Esophagus muscularis mucosa (tissue), 4 donors: ENCODE results near the gene EIF2B4. TPM values are rescaled to one million over a fixed set of nuclear protein-coding genes. Genes with fewer than 3 reads are reported as not detected.

Experiments
- DNase-seq: peaks from one replicate; pipeline ENCODE4 v3.0.0-alpha.2; 2017; ENCODE audit errors: extremely low spot score
- H3K27ac ChIP-seq, 4 donors: fragments of 200-600 bp; sonication (generic); replicated peaks in 1 of 4; 1 replicate in 3 of 4; 2 replicates in 1 of 4; pipeline ENCODE4 v1.5.1; 2016 to 2019; ENCODE audit warnings: mild to moderate bottlenecking in 1 of 4
- H3K27me3 ChIP-seq, 4 donors: fragments of 200-600 bp; sonication (generic); one replicate each; pipeline versions ENCODE4 v1.5.1 to v1.6.0; 2016 to 2019
- H3K36me3 ChIP-seq, 4 donors: fragments of 200-600 bp; sonication (generic); one replicate each; pipeline ENCODE4 v1.5.1; 2016 to 2019
- H3K4me1 ChIP-seq, 4 donors: fragments of 200-600 bp; sonication (generic); one replicate each; pipeline ENCODE4 v1.5.1; 2016 to 2019
- H3K4me3 ChIP-seq, 4 donors: fragments of 200-600 bp; sonication (generic); 1 replicate in 2 of 4; 2 replicates in 2 of 4; pipeline ENCODE4 v1.5.1; 2016 to 2019; ENCODE audit warnings: mild to moderate bottlenecking in 4 of 4, moderate library complexity in 1 of 4
- H3K9me3 ChIP-seq, 4 donors: fragments of 200-600 bp; sonication (generic); 1 replicate in 3 of 4; 2 replicates in 1 of 4; pipeline ENCODE4 v1.5.1; 2016 to 2019
- CTCF ChIP-seq, 3 experiments: fragments of 200-600 bp in 2 of 3; fragments of 450-650 bp in 1 of 3; sonication (generic) in 2 of 3; IDR thresholded peaks; one replicate each; pipeline ENCODE4 v1.5.1; 2017 to 2019; ENCODE audit warnings: antibody characterized with exemption in 3 of 3, mild to moderate bottlenecking in 2 of 3, moderate library complexity in 1 of 3
- EP300 ChIP-seq: sonication (generic); formaldehyde crosslinking; IDR thresholded peaks from one replicate; pipeline ENCODE4 v1.6.1; 2017; ENCODE audit warnings: antibody characterized with exemption
- POLR2A ChIP-seq: fragments of 450-650 bp; IDR thresholded peaks from one replicate; pipeline ENCODE4 v1.6.1; 2017; ENCODE audit warnings: antibody characterized with exemption, moderate library complexity, mild to moderate bottlenecking, low read depth
- POLR2AphosphoS5 ChIP-seq, 2 donors: sonication (generic); formaldehyde crosslinking; IDR thresholded peaks; one replicate each; pipeline ENCODE4 v1.6.1; 2017; ENCODE audit warnings: antibody characterized with exemption in 2 of 2
- WGBS: methylation state at CpG from one replicate; pipeline ENCODE4 v1.1.5; 2018; 5-methylcytosine and 5-hydroxymethylcytosine counted together
- intact Hi-C: fragments of 100-400 bp; cut with DNase I; formaldehyde crosslinking; loops from one replicate; pipeline ENCODE4 v1.15.1; 2023
- total RNA-seq, 4 donors: library from RNA; depleted of rRNA; stranded (reverse); fragments of >200 nt; gene quantifications; one replicate each; pipeline versions ENCODE4 v1.1.0 to v1.2.1, GENCODE V29; 2016

EIF2B4 gene
- total RNA-seq, 4 donors from 2014 or later, result 39.0 to 50.1 (median 44.9) TPM

- DNase-seq, result no peak
- intact Hi-C loops, result no loop called here
- no peak for TF ChIP-seq POLR2A
- no peak for TF ChIP-seq CTCF (IDR thresholded peaks at IDR 0.05)
- TF ChIP-seq POLR2AphosphoS5 (IDR thresholded peaks at IDR 0.05), result no peak
- TF ChIP-seq EP300, result no peak
- no peaks in the 10 kb centered on the region for H3K9me3 ChIP-seq
- no peak overlapping the region for H3K4me3 ChIP-seq
- H3K36me3 ChIP-seq, result peaks cover 47 to 61% (median 56%) of the 10 kb centered on the region in 4 donors
- H3K27me3 ChIP-seq, result no peaks in the 10 kb centered on the region
- WGBS, result 84% methylated on average over 2 of the region's 2 CpGs
- H3K27ac ChIP-seq, result no peak overlapping the region
- H3K4me1 ChIP-seq, result peaks cover 5 to 10% (median 6%) of the 10 kb centered on the region in 4 donors
These were observed 6.2 kb downstream of the EIF2B4 start for GRCh38 chr2:27363933-27364332.

GRCh38 chr2:27362678-27363420 lies 7.3 kb downstream of the EIF2B4 start:
- Histone ChIP-seq H3K27me3 (no peaks in the 10 kb centered on the region), H3K4me3 (no peak overlapping the region), H3K36me3 (peaks cover 45 to 50% (median 46%) of the 10 kb centered on the region in 4 donors), H3K9me3 (no peaks in the 10 kb centered on the region), H3K4me1 (peaks cover 6 to 8% (median 7%) of the 10 kb centered on the region in 4 donors), H3K27ac (no peak overlapping the region)
- DNase-seq, result no peak
- WGBS, result 92% methylated on average over 4 of the region's 4 CpGs
- intact Hi-C loops, result no loop called here
- no peak for TF ChIP-seq POLR2A
- TF ChIP-seq POLR2AphosphoS5 (IDR thresholded peaks at IDR 0.05), result no peak
- TF ChIP-seq EP300, result no peak
- no peak for TF ChIP-seq CTCF (IDR thresholded peaks at IDR 0.05)

- Histone ChIP-seq H3K27me3 (no peaks in the 10 kb centered on the region), H3K9me3 (no peaks in the 10 kb centered on the region), H3K4me1 (peaks cover 27 to 47% (median 40%) of the 10 kb centered on the region in 4 donors), H3K27ac (peak within 1 kb of the TSS; percentile 85 to 92 (median 88)), H3K36me3 (no peaks in the 10 kb centered on the region), H3K4me3 (peak within 1 kb of the TSS; percentile 83 to 94 (median 91))
- WGBS, result under 1% methylated on average over 32 of the region's 67 CpGs
- DNase-seq, result peak; percentile 99
- intact Hi-C loops, result loop anchor here (5.0 kb wide), 1 partner anchor 34 kb away; the partner anchor contains the start of gene MPV17
- TF ChIP-seq CTCF (IDR thresholded peaks at IDR 0.05) (peak in 2 of 3 experiments; percentile 9 to 17), EP300 (no peak), POLR2A (no peak), POLR2AphosphoS5 (IDR thresholded peaks at IDR 0.05) (peak; percentile 75 to 87)
These were observed 13.6 kb downstream of the EIF2B4 start, which contains the start of gene GTF3C2 for GRCh38 chr2:27356382-27357181. Gene GTF3C2, minus strand, starts transcription at chr2:27356764. Its CDS starts 13,210 bp downstream, at chr2:27343554.

GRCh38 chr2:27356056-27356381 lies 14.1 kb downstream of the EIF2B4 start:
- H3K4me1 ChIP-seq, result peaks cover 27 to 48% (median 40%) of the 10 kb centered on the region in 4 donors
- H3K4me3 ChIP-seq, result peak overlapping the region; percentile 83 to 94 (median 91)
- no peak for DNase-seq
- H3K27me3 ChIP-seq, result no peaks in the 10 kb centered on the region
- intact Hi-C loops, result loop anchor here (5.0 kb wide), 1 partner anchor 34 kb away; the partner anchor contains the start of gene MPV17
- peak overlapping the region; percentile 85 to 92 (median 88) for H3K27ac ChIP-seq
- TF ChIP-seq POLR2A, result no peak
- no peak for TF ChIP-seq EP300
- no peak for TF ChIP-seq POLR2AphosphoS5 (IDR thresholded peaks at IDR 0.05)
- no peak for TF ChIP-seq CTCF (IDR thresholded peaks at IDR 0.05)
- H3K36me3 ChIP-seq, result no peaks in the 10 kb centered on the region
- no peaks in the 10 kb centered on the region for H3K9me3 ChIP-seq
- 0% methylated on average over 5 of the region's 12 CpGs for WGBS
